ENCODE data around the gene PATL2.

DNA sequence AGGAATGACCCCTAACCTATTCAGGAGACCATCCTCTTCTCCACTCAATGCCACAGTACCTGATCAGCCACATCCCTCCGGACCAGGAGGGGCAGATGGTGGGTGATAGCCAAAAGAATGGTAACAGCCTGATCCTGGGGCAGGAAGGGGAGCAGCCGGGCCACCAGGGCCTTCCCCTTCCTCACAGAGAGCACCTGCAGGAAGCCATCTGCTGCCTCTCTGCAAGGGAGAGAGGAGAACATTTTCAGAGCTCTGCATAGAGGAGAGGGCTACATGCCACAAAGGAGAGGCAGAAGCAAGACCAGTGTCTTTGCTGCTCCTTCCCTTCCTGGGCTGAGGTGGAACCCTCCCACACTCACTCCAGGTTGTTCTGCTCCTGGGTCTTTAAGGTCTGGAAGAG lies 42.2 kb downstream of the PATL2 start:
- TF ChIP-seq, protein P1, sequence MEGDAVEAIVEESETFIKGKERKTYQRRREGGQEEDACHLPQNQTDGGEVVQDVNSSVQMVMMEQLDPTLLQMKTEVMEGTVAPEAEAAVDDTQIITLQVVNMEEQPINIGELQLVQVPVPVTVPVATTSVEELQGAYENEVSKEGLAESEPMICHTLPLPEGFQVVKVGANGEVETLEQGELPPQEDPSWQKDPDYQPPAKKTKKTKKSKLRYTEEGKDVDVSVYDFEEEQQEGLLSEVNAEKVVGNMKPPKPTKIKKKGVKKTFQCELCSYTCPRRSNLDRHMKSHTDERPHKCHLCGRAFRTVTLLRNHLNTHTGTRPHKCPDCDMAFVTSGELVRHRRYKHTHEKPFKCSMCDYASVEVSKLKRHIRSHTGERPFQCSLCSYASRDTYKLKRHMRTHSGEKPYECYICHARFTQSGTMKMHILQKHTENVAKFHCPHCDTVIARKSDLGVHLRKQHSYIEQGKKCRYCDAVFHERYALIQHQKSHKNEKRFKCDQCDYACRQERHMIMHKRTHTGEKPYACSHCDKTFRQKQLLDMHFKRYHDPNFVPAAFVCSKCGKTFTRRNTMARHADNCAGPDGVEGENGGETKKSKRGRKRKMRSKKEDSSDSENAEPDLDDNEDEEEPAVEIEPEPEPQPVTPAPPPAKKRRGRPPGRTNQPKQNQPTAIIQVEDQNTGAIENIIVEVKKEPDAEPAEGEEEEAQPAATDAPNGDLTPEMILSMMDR (IDR thresholded peaks at IDR 0.05) = no peak
- no peak for TF ChIP-seq POLR2A (IDR thresholded peaks at IDR 0.05)

Data from thyroid gland (tissue), 4 donors.